Brain microvascular endothelial cell (primary cell): ENCODE results near the gene LAPTM4A.

Experiments
- DNase-seq: peaks from one replicate; pipeline ENCODE4 v3.0.0-alpha.2; 2020
- H3K27ac ChIP-seq: fragments of 250-450 bp; sonication (Bioruptor Pico); 2 replicates; pipeline ENCODE4 v1.5.1; 2020; ENCODE audit warnings: mild to moderate bottlenecking, moderate library complexity
- H3K27me3 ChIP-seq: fragments of 250-450 bp; sonication (Bioruptor Pico); replicated peaks from 2 replicates; pipeline ENCODE4 v1.5.1; 2020; ENCODE audit warnings: mild to moderate bottlenecking
- H3K36me3 ChIP-seq: fragments of 250-450 bp; sonication (Bioruptor Pico); replicated peaks from 2 replicates; pipeline ENCODE4 v1.5.1; 2020; ENCODE audit warnings: mild to moderate bottlenecking
- H3K4me3 ChIP-seq: 2 replicates; pipeline ENCODE4 v1.5.1; 2011; ENCODE audit warnings: low read depth, mild to moderate bottlenecking, control low read depth, low read length, moderate library complexity
- CTCF ChIP-seq: IDR thresholded peaks from 2 replicates; pipeline ENCODE4 v1.5.1; 2011; ENCODE audit warnings: low read depth, mild to moderate bottlenecking, moderate library complexity, low read length, control low read depth, inconsistent platforms; ENCODE audit errors: missing control alignments
- in situ Hi-C: cut with HindIII; loops from 2 replicates; pipeline ENCODE4 v1.10.0; 2017; ENCODE audit warnings: low sequenced_read_pairs, low pct_ligation_motif_present

The LAPTM4A gene

GRCh38 chr2:19987936-19988335, 63.5 kb downstream of the LAPTM4A start:
- H3K27me3 ChIP-seq = no peaks in the 10 kb centered on the region
- no peak overlapping the region for H3K4me3 ChIP-seq
- in situ Hi-C loops = no loop called here
- DNase-seq = no peak
- TF ChIP-seq CTCF = no peak
- H3K27ac ChIP-seq = no peak overlapping the region
- no peaks in the 10 kb centered on the region for H3K36me3 ChIP-seq
